DMS53 (cell line): Measurements from ENCODE around the gene THBS1.

ENCODE experiments used
- DNase-seq: peaks from one replicate; lab custom pipeline; 2025; lab: John Stamatoyannopoulos, UW

THBS1 gene

DNA sequence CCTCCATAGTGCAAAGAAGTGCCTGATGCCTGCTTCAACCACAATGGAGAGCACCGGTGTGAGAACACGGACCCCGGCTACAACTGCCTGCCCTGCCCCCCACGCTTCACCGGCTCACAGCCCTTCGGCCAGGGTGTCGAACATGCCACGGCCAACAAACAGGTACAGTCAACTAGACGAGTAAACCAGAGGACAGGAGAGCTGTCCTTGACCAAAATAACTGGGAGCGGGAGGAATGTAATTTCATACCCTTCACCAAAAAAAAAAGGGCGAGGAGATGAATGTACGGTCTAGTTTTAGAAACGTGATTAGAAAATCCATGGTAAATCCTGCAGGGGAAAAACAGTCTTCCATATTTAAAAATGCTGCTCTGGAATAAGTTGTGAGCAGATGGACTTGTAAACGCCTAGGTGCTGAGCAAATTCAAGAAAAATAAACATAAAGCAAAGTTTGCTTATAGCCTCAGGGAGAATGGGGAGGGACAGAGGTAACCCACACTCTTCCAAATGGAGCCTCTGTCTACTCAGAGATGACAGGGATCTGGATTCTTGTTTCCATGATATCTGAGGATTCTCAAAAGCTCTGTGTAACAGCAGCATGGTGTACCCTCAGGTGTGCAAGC, 8.4 kb downstream of the THBS1 start:
- DNase-seq = no peak

DNA sequence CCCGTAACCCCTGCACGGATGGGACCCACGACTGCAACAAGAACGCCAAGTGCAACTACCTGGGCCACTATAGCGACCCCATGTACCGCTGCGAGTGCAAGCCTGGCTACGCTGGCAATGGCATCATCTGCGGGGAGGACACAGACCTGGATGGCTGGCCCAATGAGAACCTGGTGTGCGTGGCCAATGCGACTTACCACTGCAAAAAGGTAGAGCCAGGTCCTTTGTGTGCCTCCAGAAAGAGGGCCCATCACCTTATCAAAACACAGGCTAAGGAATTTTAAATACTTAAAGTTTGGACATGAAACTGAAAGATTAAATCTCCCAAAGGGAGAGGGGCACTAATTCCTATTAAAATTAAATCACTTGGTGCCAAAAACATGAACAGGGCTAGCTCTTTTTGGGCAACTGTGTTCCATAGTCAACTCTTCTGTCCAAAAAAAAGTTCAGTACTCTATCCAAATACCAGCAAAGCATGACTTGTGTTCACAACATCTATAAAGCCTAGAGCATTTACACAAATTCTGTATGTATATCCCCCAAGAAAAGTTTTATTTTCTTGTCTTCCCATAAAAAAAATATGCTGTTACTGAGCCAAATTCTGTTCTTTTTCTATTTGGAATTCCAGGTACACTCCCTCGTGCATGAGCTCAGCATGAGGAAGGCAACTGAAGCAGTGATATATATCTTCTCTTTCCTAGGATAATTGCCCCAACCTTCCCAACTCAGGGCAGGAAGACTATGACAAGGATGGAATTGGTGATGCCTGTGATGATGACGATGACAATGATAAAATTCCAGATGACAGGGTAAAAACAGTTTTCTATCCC, 9.2 kb downstream of the THBS1 start:
- DNase-seq = no peak

DNA sequence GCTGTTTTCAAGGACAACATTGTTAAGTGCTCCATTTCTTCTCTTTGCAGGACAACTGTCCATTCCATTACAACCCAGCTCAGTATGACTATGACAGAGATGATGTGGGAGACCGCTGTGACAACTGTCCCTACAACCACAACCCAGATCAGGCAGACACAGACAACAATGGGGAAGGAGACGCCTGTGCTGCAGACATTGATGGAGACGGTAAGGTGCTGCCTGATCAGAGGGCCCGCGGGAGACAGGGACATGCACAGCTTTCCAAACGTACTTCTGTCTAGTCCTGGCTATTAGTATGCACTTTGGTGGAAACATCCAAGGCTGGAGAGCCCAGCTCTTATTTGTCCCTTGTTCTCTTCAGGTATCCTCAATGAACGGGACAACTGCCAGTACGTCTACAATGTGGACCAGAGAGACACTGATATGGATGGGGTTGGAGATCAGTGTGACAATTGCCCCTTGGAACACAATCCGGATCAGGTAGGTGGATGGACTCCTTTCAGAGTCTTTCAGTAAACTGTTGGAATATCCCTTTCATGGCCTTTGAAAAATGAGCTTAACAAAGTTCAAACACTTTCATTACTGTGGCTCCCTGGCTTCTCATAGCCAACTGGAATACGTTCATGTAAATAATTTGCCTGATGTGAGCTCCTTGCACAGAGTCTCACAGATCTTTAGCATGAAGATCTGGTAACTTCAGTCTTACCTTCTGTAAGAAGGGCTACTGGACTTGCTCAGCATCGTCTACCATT, 10.4 kb downstream of the THBS1 start:
- DNase-seq = no peak

DNA sequence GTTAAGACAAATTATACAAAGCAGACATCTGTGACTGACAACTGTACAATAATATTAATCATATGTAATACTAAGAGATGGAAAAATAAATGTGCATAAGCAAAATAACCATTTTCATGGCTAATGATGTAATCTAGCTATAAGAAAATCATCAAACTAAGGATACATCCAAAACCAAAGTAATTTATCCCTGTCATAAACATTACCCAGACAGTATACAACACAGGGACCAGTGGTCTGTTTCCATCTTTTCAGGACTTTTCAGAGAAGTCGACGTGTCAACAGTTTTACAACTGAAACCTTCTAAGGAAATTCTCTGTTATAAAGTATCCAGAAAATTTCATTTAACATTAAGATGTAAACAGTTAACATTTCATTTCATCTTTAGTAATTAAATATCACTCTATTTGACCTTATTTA, 11.0 kb downstream of the THBS1 start:
- no peak for DNase-seq

DNA sequence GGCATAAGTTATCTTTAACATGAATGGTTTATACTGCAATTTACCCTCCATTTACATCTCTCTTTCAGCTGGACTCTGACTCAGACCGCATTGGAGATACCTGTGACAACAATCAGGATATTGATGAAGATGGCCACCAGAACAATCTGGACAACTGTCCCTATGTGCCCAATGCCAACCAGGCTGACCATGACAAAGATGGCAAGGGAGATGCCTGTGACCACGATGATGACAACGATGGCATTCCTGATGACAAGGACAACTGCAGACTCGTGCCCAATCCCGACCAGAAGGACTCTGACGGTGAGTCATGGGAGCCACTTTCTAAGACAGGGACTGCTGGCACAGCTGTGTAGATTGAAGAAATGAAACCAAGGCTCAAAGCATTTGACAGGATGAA, 11.6 kb downstream of the THBS1 start:
- peak; percentile 33 for DNase-seq

DNA sequence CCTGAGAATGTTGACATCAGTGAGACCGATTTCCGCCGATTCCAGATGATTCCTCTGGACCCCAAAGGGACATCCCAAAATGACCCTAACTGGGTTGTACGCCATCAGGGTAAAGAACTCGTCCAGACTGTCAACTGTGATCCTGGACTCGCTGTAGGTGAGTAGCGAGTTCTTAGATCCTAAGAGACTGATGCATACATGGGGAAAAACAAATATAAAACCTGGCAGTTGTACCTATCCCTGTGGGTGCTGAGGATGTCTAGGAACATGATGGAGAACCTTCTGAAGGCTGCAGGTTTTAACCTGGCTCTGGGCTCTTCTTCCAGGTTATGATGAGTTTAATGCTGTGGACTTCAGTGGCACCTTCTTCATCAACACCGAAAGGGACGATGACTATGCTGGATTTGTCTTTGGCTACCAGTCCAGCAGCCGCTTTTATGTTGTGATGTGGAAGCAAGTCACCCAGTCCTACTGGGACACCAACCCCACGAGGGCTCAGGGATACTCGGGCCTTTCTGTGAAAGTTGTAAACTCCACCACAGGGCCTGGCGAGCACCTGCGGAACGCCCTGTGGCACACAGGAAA, 12.3 kb downstream of the THBS1 start:
- no peak for DNase-seq

DNA sequence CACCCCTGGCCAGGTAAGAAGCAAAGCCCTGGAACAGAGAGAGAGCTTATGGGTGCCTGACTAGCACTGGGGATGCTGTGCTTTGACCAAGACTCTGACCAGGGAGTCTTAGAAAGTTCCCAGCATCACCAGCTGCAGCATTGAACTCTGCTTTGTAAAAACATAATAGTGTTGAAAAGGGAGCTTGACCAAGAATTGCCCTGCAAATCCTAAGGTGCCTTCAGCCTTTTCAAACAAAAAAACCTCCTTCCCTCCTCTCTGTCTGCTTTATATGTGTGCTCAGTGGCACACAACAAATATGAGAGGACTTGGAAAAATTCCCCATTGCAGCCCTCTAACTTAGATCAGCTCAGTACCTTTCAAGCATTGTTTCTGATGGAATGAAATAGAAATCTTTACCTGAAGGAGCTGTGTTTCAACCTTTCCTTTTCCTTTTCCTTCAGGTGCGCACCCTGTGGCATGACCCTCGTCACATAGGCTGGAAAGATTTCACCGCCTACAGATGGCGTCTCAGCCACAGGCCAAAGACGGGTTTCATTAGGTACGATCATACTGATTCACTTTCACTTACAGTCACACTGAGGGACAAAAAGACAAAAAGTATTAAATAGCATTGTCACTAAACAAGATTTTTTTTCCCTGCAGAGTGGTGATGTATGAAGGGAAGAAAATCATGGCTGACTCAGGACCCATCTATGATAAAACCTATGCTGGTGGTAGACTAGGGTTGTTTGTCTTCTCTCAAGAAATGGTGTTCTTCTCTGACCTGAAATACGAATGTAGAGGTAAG, 13.0 kb downstream of the THBS1 start:
- DNase-seq = no peak

DNA sequence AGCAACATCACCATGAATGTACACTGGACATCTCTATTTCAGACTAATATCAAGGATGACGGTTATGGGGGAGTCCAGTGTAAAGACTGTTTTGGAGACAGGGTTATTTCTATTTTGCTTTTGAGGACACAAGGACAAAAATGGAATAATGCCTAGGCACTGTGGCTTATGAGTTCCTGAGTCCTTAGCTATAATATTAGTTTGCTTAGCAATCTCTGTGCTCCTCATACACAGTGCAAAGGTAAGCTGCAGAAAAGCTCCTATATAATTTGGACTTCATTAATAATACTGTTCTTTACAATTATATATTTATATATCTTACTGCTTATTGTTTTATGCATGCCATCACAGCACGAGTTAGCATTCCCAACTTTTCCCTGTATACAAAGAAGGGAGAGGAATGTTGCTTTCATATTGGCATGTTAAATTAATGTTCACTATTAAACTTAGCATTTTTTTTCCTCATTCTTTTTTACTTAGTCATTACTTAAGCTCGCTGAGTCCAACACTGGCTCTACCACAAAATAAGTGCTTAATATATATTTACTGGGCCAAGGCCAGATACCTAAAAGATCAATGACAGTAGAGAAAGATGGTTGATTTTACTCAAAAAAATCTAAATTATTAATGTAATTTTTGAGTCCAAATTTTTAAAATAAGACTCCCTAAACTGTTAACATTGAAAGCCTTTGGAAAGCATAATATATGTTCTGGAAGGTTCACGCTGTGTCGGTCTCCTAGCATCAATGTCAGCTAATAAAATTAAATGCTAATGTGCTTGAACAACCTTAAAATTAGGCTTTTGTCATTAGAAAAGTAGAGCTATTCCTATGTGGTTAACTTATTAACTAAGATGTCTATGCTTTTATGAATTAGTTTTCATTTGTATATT, 13.8 kb downstream of the THBS1 start:
- DNase-seq = peak; percentile 8

DNA sequence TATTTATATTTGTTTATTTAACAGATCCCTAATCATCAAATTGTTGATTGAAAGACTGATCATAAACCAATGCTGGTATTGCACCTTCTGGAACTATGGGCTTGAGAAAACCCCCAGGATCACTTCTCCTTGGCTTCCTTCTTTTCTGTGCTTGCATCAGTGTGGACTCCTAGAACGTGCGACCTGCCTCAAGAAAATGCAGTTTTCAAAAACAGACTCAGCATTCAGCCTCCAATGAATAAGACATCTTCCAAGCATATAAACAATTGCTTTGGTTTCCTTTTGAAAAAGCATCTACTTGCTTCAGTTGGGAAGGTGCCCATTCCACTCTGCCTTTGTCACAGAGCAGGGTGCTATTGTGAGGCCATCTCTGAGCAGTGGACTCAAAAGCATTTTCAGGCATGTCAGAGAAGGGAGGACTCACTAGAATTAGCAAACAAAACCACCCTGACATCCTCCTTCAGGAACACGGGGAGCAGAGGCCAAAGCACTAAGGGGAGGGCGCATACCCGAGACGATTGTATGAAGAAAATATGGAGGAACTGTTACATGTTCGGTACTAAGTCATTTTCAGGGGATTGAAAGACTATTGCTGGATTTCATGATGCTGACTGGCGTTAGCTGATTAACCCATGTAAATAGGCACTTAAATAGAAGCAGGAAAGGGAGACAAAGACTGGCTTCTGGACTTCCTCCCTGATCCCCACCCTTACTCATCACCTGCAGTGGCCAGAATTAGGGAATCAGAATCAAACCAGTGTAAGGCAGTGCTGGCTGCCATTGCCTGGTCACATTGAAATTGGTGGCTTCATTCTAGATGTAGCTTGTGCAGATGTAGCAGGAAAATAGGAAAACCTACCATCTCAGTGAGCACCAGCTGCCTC, 14.7 kb downstream of the THBS1 start:
- DNase-seq = peak; percentile 16

DNA sequence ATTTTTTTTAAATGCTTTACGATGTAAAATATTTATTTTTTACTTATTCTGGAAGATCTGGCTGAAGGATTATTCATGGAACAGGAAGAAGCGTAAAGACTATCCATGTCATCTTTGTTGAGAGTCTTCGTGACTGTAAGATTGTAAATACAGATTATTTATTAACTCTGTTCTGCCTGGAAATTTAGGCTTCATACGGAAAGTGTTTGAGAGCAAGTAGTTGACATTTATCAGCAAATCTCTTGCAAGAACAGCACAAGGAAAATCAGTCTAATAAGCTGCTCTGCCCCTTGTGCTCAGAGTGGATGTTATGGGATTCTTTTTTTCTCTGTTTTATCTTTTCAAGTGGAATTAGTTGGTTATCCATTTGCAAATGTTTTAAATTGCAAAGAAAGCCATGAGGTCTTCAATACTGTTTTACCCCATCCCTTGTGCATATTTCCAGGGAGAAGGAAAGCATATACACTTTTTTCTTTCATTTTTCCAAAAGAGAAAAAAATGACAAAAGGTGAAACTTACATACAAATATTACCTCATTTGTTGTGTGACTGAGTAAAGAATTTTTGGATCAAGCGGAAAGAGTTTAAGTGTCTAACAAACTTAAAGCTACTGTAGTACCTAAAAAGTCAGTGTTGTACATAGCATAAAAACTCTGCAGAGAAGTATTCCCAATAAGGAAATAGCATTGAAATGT, 15.6 kb downstream of the THBS1 start:
- DNase-seq = no peak

DNA sequence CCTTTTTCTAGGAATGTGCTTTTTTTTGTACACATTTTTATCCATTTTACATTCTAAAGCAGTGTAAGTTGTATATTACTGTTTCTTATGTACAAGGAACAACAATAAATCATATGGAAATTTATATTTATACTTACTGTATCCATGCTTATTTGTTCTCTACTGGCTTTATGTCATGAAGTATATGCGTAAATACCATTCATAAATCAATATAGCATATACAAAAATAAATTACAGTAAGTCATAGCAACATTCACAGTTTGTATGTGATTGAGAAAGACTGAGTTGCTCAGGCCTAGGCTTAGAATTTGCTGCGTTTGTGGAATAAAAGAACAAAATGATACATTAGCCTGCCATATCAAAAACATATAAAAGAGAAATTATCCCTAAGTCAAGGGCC, 16.5 kb downstream of the THBS1 start:
- no peak for DNase-seq

DNA sequence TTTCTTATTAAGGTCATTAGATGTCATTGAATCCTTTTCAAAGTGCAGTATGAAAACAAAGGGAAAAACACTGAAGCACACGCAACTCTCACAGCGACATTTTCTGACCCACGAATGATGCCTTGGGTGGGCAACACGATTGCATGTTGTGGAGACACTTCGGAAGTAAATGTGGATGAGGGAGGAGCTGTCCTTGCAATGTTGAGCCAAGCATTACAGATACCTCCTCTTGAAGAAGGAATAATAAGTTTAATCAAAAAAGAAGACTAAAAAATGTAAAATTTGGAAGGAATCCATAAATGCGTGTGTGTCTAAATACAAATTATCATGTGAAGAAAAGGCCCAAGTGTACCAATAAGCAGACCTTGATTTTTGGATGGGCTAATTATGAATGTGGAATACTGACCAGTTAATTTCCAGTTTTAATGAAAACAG, 16.9 kb downstream of the THBS1 start:
- no peak for DNase-seq

DNA sequence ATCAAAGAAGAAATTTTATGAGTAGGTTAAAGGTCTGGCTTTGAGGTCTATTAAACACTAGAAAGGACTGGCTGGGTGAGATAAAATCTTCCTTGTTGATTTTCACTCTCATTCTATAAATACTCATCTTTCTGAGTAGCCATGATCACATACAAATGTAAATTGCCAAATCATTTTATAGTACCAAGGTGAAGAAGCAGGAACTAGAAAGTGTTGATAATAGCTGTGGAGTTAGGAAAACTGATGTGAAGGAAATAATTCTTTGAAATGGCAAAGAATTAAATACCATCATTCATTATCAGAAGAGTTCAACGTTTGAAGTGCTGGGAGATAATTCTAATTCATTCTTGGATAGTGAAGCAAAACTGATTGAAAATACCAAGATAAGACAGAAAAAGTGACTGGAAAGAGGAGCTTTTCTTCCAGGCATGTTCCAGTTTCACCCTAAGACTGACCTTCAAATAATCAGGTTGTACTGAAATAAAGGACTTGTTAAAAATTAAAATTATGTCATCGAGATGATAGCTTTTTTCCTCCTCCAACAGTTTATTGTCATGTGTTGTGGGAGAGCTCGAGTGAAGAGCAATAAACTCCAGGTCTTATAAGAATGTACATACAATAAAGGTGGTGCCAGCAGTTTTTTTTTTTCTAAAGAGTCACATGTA, 17.4 kb downstream of the THBS1 start:
- DNase-seq = peak; percentile 29

DNA sequence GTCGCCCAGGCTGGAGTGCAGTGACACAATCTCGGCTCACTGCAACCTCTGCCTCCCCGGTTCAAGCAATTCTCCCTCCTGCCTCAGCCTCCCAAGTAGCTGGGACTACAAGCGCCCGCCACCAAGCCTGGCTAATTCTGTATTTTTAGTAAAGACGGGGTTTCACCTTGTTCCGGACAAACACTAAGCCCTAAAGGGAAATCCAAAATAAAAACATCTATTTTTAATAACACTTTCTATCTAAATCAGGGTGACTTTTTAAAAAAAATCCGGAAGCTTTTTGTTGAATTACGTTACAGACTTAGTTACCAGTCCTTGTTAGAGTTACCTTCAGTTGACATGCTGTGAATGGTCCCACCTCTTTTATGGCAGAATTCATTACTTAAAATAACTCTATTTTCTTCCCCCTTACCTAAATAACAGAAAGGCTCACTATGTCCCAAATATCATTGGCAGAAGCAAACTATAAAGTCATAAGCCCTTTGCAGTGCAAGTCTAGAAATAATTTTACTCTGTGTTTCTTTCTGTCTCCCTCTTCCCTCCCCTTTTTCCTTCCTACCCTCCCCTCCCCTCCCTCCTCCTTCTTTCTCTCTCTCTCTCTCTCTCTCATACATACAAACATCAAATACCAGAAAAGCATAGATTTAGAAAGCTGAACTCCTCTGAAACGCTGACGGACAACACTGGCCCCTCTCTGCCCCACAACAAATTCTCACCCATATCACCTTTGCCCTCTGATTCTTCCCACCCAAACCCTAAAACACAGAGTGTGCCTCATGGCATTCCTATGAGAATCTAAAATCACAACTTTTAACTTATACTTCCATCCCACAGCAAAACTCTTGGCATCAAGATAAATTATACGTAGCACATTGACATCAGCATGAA, 18.3 kb downstream of the THBS1 start:
- no peak for DNase-seq

DNA sequence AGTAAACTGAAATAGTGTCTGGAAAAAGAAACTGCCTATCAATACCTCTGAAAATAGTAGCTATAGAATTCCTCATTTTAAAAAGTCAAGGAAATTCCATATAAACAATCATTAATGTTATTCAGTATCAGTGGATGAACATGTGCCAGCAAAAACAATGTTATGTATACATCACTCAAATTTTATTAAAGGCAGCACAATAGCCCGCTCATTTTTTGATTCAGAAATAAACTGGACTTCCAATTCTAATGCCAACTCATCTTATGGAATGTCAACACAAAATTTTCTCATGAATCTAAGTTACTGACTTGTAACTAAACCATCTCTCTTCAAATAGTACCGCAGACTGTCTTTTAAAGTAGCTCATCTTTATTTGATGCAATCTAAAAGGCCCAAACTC, 19.0 kb downstream of the THBS1 start:
- DNase-seq = no peak

DNA sequence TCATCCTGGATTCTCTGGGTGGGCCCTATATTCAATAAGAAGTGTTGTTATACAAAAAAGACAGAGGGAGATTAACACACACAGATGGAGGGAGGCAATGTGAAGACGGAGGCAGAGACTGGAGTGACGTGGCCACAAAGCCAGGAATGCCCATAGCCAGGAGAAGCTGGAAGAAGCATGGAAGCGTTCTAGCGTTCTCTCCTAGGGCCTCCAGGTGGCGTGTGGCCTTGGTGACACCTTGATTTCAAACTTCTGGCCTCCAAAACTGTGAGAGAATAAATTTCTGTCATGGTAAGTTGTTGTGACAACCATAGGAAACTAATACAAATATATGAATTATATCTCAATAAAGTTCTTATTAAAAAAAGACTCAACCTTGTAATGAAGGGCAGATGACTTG, 21.3 kb downstream of the THBS1 start:
- DNase-seq = peak; percentile 38

DNA sequence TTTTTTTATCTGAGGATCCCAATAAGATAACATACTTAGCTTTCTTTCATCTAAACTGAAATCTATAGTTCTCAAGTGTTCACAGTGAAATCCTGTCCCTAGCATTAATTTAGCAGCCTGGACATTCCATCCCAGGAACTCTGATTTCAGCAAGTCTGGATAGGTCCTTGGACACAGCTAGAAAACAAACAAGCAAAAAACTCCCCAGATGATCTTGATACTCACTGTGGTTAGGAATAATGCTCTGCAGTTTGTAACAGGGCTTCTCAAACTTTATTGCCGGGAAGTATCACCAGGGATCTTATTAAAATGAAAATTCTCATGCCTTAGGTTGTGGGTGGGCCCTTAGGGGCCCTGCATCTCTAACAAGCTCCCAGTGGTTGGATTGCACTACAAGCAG, 24.3 kb downstream of the THBS1 start:
- DNase-seq = no peak
